GM18858 (cell line): ENCODE results near the gene CRYBG2.
"Not testable (repeated sequence)": the region's sequence is repeated elsewhere in the genome, so short reads cannot be mapped to it uniquely, and the experiment has no call there.

ENCODE experiments used
- ATAC-seq: cut with Tn5 transposase; IDR thresholded peaks from one replicate; pipeline ENCODE4 v1.9.1; 2021; ENCODE audit not compliant: unreplicated experiment

The CRYBG2 gene

DNA sequence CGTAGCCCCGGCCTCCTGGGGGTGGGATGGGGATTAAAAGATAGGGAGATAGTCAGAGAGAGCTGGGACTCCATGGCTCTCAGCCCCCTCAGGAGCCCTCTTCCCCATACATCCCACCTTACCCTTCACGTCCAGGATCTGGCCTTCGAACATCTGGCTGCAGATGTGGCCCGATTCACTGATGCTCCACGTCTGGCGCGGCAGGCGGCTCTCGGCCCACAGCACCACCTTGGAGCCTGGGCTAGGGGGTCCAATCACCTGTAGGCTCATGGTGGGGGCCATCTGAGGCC, 31.9 kb downstream of the CRYBG2 start:
- ATAC-seq: no peak

DNA sequence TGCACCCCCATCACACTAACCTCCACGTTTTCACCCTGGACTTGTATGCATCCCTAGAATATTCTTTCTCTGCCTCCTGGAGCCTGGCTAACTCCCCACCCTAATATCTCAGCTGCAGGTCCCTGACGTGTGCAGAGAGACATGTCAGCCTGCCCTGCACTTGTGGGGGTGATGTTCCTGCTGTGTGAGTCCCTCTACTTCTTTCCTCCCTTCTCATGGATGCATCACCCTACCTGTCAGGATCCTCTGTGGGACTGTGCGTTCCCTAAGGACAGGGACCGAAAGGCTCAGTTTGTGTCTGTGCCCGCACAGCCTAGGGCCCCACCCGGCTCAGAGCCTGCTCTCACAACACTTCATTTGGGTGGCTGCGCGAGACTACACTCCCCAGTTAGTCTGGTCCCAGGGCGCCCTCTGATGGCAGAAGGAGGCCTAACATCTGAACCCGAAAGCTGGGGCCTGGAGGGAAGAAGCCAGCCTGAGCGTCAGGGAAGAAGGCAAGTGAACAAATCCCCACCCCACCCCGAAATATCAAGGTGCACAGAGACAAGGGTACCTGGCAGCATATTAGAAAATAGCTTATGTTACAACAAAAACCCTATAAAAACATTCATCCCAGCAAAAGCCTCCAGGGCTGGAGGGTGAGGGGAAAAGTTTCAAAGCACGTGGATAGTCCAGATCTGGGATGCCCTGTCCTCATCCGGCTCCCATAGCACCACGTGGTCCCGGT, 32.5 kb downstream of the CRYBG2 start:
- ATAC-seq: no peak

DNA sequence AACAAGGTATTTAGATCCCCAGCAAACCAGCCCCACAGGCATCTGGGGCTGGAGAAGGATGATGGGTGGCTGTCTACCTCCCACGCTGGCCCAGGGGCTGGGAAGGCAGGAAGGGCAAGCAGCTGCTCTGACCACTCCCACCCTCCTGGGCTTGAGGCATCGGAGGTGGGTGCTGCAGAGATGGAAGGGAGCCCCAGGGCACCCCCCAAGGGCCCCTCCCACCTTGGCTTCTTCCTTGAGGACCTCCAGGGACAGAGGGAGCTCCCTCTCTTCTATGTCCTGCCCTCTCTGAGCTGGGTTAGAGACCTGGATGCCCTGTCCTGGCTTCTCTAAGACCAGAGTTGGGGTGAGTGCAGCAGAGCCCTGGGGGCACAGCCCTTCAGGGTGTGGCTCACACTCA, 33.0 kb downstream of the CRYBG2 start:
- no peak for ATAC-seq

DNA sequence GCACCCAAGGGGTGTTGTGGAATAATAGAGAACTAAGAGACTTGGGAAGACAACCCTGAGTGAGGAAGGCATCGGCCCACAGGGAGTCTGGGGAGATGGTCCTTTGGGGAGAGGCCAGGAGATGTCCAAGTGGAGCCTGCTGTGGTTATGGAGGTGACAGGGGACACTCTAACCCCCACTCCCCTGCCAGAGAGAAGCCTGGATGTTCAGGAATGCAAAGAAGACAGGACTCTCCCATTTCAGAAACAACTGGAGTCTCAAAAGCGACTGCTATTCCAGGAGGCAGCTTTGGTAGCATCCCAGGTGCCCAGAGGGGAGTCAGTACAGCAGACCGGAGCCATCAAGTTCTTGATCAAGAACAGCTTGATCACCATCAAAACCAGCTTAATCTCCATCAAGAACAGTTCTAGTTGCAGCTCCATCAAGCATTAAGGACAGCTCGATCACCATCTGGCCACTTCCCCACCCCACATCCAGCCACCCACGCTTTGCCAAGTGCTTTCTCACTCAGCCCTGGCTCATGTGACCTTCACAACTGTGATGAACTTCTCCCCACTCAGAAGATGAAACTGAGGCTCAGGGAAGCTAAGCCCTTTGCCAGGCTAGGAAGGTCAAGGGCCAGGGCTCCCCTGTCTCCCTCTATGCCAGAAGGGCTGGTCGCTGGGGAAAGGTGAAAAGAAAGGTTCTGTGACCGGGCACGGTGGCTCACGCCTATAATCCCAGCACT, 35.4 kb downstream of the CRYBG2 start:
- no peak for ATAC-seq

DNA sequence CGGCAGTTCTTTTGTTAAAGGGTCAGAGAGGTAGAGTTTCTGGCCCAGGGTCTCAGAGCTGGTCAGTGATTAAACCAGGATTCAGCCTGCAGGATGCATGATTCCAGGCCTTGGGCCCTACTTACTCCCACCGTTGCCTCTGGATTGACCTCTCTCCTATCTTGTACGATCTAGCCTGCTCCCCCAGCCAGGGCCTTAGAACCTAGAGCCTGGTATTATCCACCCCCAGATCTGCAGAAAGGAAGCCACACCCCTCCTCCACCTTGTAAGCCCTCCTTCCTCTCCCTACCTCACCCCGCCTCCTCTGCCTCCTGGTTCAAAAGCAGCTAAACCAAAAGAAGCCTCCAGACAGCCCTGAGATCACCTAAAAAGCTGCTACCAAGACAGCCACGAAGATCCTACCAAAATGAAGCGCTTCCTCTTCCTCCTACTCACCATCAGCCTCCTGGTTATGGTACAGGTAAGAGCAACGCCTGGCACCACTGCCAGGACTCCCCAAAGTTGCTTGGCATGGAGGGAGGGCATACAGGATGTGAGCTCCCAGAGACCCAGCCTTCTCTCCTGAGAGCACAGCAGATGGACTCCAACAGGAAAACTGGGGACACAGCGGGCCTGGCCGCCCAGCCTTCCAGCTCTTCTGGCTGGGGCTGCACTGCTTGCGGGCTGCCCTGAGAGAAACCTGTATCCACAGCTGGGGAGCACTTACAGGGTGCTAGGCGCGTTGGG, 36.2 kb downstream of the CRYBG2 start, which contains the start of gene CD52:
TSS of gene CD52 (plus strand) at position 347 of the 726 bp plus-strand sequence. CDS start at position 407, 60 bp downstream.
- no peak for ATAC-seq

DNA sequence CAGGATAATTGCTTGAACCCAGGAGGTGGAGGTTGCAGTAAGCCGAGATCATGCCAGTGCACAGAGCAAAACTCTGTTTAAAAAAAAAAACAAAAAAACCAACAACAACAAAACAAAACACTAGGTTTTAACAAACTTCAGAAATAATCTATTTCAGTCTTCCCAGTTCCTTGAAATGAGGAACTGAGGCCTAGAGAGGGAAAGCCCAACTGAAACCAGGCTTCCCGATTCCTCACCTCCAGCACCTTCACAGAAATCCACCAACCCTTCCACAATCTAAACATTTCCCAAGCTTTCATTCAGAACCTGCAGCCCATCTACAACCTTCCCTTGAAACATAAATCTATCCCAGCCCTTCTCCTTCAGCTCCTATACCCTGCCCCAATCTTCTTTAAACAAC, 36.8 kb downstream of the CRYBG2 start:
- ATAC-seq: no peak

DNA sequence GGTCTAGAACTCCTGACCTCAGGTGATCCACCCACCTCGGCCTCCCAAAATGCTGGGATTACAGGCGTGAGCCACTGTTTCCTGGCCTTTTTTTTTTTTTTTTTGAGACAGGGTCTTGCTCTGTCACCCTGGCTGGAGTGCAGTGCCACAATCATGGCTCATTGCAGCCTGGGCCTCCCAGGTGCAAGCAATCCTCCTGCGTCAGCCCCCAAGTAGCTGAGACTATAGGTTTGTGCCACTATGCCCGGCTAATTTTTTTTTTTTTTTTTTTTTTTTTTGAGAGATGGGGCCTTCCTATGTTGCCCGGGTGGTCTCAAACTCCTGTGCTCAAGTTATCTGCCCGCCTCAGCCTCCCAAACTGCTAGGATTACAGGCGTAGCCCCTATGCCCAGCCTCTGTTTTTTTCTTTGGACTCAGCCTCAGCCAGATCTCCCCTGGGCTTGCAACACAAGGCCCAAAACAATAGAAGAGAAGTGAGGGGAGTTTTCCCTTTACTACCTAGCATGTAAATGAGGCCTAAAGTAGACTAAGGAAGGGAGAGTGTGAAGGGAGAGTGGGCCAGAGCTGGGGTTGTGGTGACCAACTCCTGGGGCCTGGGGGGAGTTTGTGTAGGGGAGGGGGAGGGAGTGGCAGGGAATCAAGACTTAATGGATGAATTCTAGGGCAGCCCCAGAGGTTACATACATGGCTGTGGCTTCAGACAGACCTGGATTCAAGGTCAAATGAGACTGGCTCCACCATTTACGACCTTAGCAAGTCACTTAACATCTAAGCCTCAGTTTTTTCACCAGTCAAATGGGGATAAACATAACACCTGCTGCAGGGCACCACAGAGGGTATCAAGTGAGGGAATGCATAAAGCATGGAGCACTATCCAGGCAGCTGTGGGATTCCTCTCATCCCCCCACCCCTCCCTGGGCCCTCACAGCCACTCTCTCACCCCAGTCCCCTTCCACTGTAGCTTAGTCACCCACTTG, 37.8 kb downstream of the CRYBG2 start:
- ATAC-seq: no peak

DNA sequence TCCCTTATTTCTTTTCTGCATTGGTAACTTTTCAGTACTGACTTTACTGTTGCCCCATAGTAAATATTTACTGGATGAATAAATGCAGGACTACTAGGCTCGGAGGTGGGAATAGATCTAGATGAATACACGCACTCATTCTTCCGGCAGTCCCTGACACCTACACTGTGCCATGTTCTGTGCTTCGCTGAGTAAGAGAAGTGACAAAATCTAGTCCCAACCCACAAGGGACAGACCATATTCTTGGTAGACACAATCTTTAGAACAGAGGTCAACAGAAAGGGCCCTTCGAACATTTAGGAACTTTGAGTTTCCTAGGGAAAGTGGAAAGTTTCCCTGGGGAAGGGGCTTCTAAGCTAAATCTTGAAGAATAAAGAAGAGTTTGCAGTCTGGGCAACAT, 39.4 kb downstream of the CRYBG2 start:
- ATAC-seq: no peak

DNA sequence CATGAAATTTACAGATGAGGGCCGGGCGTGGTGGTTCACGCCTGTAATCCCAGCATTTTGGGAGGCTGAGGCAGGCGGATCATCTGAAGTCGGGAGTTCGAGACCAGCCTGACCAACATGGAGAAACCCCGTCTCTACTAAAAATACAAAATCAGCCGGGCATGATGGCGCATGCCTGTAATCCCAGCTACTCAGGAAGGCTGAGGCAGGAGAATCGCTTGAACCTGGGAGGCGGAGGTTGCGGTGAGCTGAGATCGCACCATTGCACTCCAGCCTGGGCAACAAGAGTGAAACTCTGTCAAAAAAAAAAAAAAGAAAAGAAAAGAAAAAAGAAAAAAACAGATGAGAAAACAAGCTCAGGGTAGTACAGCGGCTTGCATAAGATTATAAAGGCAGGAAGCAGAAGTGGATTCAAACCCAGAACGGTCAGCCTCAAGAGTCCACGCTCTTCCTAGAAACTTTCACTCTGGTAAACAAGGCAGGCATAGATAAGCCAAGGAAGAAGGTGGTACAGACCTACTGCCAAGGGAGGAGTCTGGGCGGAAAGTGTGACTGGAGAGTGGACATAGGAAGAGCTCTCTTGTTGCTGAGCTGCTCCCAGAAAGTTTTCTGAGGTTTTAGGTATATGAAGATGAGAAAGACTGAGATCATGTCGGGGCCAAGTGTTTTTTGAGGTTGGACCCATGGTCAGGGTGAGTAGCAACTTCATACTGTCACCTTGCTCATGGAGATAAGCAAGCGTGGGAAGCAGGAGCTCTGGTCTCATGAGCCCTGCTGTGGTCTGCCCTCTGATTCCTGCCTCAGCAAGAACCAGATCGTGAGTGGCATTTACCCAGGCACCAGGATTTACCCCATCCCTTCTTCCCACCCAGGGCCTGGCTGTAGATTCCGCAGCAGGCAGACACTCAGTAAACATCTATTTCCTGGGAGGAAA, 45.7 kb downstream of the CRYBG2 start:
- ATAC-seq: not testable (repeated sequence)

DNA sequence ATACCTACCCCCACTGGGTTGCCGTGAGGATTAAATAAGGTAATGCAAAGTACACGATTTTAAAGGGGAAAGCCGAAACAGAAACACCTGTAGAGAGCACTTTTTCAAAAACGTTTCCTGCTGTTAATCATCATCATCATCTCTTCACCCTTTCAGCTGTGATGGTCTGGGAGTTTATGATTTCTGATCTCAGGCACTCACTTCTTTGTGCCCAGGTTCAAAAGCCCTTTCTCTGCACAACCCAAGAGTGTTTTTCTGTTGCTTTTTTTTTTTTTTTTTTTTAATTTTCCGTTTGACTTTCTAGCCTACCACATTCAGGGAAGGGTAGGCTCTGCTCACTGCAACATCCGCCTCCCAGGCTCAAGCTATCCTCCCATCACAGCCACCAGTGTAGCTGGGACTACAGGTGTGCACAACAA, 46.6 kb downstream of the CRYBG2 start:
- no peak for ATAC-seq

DNA sequence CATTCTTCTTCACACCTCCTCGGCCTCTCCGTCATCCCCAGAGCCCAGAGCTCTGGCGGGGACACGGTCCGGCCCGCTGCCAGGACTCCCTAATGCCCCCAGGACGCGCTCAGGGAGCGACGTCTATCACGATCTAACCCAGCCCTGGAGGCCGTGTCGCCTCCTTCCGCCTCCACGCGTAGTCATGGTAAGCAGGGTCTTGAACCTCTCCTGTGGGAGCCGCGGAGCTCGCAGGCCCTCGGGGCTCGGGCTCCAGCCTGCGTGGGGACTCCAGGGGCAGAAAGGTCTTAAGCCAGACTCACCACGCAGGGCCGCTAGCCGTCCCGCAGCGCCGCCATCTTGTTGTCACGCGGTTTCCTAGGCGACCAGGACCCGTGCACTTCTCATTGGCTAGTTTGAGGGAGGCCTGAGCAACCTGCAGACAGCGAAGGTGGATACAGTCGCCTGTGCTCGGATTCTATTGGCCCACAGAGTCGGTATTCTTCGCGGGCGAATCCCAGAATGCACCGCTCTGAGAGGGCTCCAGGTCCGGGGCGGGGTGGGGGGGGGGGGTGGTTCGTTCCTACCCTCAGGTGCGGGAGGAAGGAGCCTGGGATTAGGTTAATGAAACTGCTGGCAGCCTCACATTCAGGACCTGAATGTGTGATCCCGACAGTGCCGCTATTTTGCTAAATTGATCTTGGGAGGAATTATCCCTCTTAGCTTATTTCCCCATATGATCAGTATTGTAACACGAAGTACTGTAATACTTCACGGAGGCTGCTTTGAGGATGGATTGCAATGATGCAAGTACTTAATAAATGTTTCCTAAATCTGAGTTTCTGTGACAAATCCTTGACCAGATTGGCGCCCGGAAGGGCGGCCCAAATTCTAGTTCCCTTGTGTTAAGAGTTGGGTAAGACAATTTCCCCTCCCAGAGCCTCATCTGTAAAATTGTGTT, 47.4 kb downstream of the CRYBG2 start, which contains the start of gene UBXN11:
TSS of gene UBXN11 (minus strand) at position 347 of the 940 bp plus-strand sequence. CDS start 3,753 bp downstream, outside the sequence.
- peak; percentile 82 for ATAC-seq

DNA sequence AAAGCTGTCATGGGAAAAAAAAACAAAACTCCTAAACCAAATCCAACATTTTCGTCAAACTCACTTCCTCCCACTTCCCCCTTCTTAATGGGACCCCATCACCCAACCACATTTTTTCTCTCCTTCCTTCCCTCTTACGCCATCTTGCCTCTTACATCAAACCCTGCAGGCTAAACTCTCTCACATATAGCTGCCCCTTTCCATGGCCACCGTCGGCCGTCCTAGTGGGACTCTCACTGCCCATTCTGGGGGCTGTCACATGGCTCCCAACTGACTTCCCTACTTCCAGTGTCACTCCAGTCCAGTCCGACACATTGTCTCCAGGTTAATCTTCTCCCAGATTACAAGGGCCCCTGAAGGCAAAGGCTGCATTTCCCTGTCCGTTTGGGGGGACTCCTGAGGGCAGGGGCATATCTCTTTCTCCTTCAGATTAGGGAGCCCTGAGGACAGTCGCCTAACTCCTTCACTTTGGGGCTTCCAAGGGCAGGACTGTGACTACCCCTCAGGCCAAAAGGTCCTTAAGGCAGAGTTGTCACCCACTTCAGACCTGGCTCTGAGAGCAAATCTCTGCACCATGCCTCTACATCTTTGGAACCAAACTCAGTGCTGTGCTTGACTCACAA, 48.2 kb downstream of the CRYBG2 start:
- ATAC-seq: peak; percentile 10

DNA sequence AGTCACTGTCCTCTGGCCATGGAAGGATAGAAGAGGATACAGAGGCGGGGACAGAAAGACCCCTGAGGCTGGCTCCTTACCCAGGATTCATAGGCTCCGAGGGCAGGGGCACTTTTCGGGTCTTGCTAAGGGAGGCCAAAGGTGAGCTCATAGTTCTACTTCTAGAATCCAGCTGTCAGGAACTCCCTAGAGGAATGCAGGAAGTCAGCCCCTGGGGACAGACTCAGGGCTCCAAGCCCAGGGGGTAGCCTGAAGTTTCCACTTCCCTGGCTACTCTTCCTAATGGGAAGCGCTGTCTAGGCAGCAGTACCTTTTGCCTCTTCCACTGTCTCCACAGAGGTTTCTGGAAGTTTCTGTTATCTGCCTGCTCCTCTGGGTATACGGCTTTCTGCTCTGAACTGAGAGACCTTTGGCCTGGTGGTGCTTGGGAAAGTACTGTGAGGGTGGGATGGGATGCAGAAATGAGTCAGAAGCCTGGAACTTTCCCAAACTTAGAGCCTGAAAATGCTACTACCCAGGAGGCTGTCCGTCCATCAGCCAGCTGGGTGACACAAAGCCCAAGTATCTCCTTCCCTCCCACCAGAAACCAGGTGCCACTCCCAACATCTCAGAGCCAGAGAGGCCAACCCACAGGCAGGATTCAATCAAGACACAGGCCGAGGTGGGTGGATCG, 51.1 kb downstream of the CRYBG2 start:
- ATAC-seq: no peak

DNA sequence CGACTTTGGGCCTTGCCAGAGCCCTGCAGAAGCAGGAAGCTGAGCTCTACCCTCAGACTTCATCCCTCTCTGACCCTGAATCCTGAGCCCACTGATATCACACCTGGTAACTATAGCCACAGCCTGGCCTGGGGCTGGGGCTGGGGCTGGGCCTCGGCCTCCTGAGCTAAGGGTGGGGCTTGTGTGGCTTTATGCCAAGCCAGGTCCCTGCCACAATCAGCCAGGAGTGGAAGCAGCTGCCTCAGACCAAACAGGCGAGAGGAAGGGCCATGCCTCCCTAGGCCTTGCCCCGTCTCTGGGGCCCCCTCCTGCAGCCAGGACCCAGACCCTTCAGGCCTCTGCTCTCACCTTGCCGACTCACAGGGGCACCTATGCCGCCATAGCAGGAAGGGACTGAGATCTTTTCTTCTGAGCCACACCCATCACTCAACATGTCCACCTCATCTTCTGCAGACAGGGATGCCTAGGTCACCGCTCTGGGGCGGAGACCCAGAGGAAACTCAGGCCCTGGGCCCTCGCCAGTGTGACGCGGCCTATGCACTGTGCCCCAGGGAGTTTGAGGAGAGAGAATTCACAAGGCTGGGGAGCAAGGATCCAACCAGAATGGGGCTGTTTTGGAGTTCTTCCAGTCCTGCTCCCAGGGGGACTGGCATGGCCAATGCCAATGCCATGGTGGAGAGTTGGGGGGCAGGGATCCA, 53.2 kb downstream of the CRYBG2 start:
- ATAC-seq: no peak

DNA sequence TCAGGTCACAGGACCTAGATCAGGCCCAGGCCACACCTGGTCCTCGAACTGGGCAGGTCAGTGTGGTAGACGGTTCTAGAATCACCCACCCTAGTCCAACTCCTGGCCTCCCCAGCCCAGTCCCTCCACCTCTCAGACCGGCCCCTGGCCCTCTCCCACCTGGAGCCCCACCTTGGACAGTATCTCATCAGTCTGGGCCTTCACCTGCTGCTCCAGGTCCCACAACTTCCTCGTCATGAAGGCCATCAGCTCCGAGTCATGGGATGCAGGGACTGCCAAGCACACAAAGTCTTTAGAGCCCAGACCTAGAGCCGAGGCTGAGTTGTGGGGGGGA, 56.2 kb downstream of the CRYBG2 start:
- no peak for ATAC-seq

DNA sequence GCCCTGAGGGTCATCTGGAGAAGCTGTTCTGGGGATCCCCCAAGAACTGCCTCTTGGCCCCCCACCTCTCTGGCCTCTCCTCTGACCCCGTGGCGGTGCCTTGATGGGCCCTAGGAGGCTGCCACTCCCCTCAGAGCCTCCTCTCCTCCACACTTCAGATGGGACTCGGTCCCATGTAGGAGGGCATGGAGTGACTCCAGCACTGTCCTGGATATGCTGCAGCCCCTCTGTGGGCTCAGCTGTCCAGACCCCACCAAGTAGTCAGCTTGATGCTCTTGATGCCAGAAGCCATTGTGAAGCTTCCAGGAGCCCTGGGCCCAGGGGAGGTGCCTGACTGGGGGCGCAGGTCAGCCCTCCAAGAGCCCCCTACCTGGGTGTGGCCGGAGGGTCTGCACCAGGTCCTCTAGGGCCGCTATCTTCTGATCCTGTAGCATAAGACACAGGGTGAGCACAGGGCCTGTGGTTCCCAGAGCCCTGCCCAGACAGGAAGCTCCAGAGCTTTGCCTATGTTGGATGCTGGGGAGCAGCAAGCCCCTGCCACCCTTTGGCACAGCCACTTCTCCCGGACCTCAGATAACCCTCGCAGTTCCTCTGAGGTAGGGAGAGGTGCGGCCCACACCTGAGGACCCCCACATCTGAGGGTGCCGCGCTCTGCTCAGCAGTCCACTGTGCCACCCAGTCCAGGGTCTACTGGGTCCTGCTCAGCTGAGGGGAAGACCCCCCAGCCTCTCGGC, 56.7 kb downstream of the CRYBG2 start:
- ATAC-seq: no peak
